ENCODE results near the gene LMBRD1. TPM values are rescaled to one million over a fixed set of nuclear protein-coding genes. Genes with fewer than 3 reads are reported as not detected.
"Not testable (repeated sequence)": the region's sequence is repeated elsewhere in the genome, so short reads cannot be mapped to it uniquely, and the experiment has no call there.

LMBRD1 gene
- total and polyA plus RNA-seq, 4 experiments from 2014 or later = 53.8 to 61.5 (median 55.2) TPM

DNA sequence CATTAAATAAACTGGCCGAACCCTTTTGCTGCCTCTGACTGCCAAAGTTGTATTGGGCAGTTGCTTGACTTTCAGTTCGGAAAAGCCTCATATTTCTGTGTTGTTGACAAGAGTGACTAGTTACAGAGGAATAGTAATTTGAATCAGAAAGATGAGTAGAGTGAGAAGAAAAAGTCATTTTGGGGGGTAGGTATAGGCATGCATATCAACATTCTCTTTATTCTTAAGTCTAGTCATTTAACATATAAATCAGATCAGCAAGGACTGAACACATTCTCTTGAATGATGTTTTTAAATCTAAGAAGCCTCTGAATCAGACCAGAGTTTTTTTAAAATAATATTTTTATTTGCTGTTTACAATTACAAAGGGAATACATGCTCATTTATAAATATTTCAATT, 4.9 kb upstream of the LMBRD1 start:
- Mint-ChIP-seq H3K4me1 (peaks cover 10 to 16% (median 13%) of the 10 kb centered on the region in 4 donors), H3K36me3 (peaks cover 0 to under 1% of the 10 kb centered on the region in 2 donors), H3K27me3 (no peaks in the 10 kb centered on the region), H3K27ac (no peak overlapping the region), H3K4me3 (no peak overlapping the region), H3K9me3 (no peaks in the 10 kb centered on the region)
- Histone ChIP-seq H3K4me1 (ENCODE audit: insufficient read depth, low read length) (peaks cover 11% of the 10 kb centered on the region), H3K27ac (ENCODE audit: low read depth, low read length) (no peak overlapping the region), H3K9me3 (ENCODE audit: control insufficient read depth in 1 of 2, low read length in 2 of 2) (no peaks in the 10 kb centered on the region), H3K36me3 (ENCODE audit: insufficient read depth, low read length) (no peaks in the 10 kb centered on the region), H3K4me3 (ENCODE audit: low read length in 2 of 2) (no peak overlapping the region), H3K27me3 (ENCODE audit: insufficient read depth, low read length) (no peaks in the 10 kb centered on the region)
- CTCF ChIA-PET (ENCODE audit: partially characterized antibody) = interaction anchor here (1.4 kb wide), 1 partner anchor 10 kb away, joined by 5 read pairs; no protein-coding TSS in a partner anchor
- intact Hi-C loops (cut with micrococcal nuclease) = no loop called here
- POLR2A ChIA-PET (ENCODE audit: partially characterized antibody) = interaction anchor here (1.0 to 1.6 kb wide), 2 partner anchors 10 to 13 kb away, joined by 3 to 4 read pairs; no protein-coding TSS in a partner anchor
- DNase-seq = no peak

DNA sequence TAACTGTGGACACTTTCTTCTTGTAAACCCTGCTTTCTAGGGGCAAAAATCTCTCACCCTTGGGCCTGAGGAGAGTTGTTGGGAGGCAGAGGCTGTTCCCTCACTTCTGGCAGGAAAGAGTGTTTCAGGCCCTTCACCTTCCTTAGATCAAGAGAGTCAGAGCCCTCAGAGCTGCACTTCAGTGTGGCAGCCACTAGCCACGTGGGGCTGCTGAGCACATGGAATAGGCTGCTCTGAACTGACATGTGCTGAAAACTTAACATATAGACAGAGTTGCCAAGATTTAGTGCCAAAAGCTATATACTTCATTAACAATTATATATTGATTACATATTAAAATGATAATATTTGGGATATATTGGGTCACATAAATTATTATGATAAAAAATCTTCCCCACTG, 4.4 kb upstream of the LMBRD1 start:
- no peaks in the 10 kb centered on the region for H3K27me3 Mint-ChIP-seq
- CTCF ChIA-PET (ENCODE audit: partially characterized antibody) = interaction anchor here (1.4 kb wide), 1 partner anchor 11 kb away, joined by 5 read pairs; no protein-coding TSS in a partner anchor
- DNase-seq = no peak
- peaks cover 0 to 3% of the 10 kb centered on the region in 2 donors for H3K36me3 Mint-ChIP-seq
- H3K27ac Mint-ChIP-seq = no peak overlapping the region
- intact Hi-C loops (cut with micrococcal nuclease) = no loop called here
- Histone ChIP-seq H3K36me3 (ENCODE audit: insufficient read depth, low read length) (no peaks in the 10 kb centered on the region), H3K4me1 (ENCODE audit: insufficient read depth, low read length) (peaks cover 11% of the 10 kb centered on the region), H3K27ac (ENCODE audit: low read depth, low read length) (no peak overlapping the region), H3K4me3 (ENCODE audit: low read length in 2 of 2) (no peak overlapping the region), H3K9me3 (ENCODE audit: control insufficient read depth in 1 of 2, low read length in 2 of 2) (no peaks in the 10 kb centered on the region), H3K27me3 (ENCODE audit: insufficient read depth, low read length) (no peaks in the 10 kb centered on the region)
- H3K4me3 Mint-ChIP-seq = no peak overlapping the region
- H3K4me1 Mint-ChIP-seq = peaks cover 10 to 18% (median 13%) of the 10 kb centered on the region in 4 donors
- H3K9me3 Mint-ChIP-seq = no peaks in the 10 kb centered on the region
- POLR2A ChIA-PET (ENCODE audit: partially characterized antibody) = interaction anchor here (1.0 kb wide), 1 partner anchor 14 kb away, joined by 3 read pairs; no protein-coding TSS in a partner anchor

DNA sequence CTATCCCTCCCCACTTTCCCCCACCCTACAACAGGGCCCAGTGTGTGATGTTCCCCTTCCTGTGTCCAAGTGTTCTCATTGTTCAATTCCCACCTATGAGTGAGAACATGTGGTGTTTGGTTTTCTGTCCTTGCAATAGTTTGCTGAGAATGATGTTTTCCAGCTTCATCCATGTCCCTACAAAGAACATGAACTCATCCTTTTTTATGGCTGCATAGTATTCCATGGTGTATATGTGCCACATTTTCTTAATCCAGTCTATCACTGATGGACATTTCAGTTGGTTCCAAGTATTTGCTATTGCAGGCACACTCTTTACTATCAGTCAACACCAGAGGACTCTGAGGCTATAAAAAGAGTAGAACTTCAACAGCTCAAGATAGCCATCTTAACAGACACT, 2.0 kb upstream of the LMBRD1 start:
- ChIA-PET CTCF (ENCODE audit: partially characterized antibody) (interaction anchor here (1.3 to 4.5 kb wide), 2 partner anchors 15 to 67 kb away, joined by 5 to 93 read pairs; partner anchors contain the start of gene COL19A1), POLR2A (ENCODE audit: partially characterized antibody) (interaction anchor here (0.9 to 3.1 kb wide), 3 partner anchors 15 to 69 kb away, joined by 3 to 92 read pairs (median 7); no protein-coding TSS in a partner anchor)
- H3K36me3 ChIP-seq (ENCODE audit: insufficient read depth, low read length); H3K4me3 ChIP-seq (ENCODE audit: low read length in 2 of 2); H3K4me3 Mint-ChIP-seq; H3K9me3 ChIP-seq (ENCODE audit: control insufficient read depth in 1 of 2, low read length in 2 of 2); DNase-seq; H3K9me3 Mint-ChIP-seq; H3K27ac ChIP-seq (ENCODE audit: low read depth, low read length); H3K36me3 Mint-ChIP-seq; H3K27me3 ChIP-seq (ENCODE audit: insufficient read depth, low read length); H3K27me3 Mint-ChIP-seq: not testable (repeated sequence)
- intact Hi-C loops (cut with micrococcal nuclease) = loop anchor here (5.0 to 10.0 kb wide), 2 partner anchors 66 to 766 kb away; partner anchors contain the start of gene SDHAF4
- H3K4me1 ChIP-seq (ENCODE audit: insufficient read depth, low read length) = peaks cover 32% of the 10 kb centered on the region
- peaks cover 22 to 42% (median 33%) of the 10 kb centered on the region in 4 donors for H3K4me1 Mint-ChIP-seq
- H3K27ac Mint-ChIP-seq = peak overlapping the region in 1 of 7 donors; percentile 75

DNA sequence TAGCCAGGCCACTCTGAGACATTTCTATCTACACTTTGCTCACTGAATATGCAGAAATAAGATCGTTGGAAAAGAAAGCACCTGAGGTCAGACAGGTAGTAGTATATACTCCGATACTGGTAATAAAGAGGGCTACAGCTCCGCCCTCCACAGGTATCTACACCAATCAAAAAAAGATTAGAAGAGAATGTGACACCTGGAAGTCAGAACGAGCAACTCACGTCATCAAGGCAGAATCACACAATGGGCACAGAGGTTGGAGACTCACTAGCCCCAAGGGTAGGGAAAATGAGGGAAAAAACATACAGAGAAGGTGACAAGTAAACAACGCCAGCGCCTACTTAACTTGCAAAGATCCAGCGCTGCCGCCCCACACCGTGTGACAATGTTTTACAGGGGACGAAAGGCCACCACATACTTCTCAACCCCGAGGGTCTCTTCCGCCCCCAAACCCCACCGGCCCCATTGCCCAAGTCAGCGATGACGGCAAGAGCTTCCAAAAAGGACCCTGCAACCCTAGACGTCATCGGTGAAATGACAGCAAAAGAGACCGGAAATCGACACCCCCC, 653 bp downstream of the LMBRD1 start:
- intact Hi-C loops (cut with micrococcal nuclease) = loop anchor here (1.0 to 10.0 kb wide), 5 partner anchors 20 to 769 kb away; partner anchors contain the start of genes FAM135A and SDHAF4
- peak overlapping the region; percentile 88 for H3K27ac ChIP-seq (ENCODE audit: low read depth, low read length)
- peak overlapping the region; percentile 93 to 100 (median 96) for H3K27ac Mint-ChIP-seq
- H3K27me3 ChIP-seq (ENCODE audit: insufficient read depth, low read length) = no peaks in the 10 kb centered on the region
- peaks cover 36 to 64% (median 54%) of the 10 kb centered on the region in 4 donors for H3K4me1 Mint-ChIP-seq
- no peaks in the 10 kb centered on the region for H3K9me3 Mint-ChIP-seq
- peaks cover 0 to 9% of the 10 kb centered on the region in 2 donors for H3K36me3 Mint-ChIP-seq
- peak overlapping the region; percentile 89 to 100 (median 96) for H3K4me3 Mint-ChIP-seq
- H3K9me3 ChIP-seq (ENCODE audit: control insufficient read depth in 1 of 2, low read length in 2 of 2) = no peaks in the 10 kb centered on the region
- POLR2A ChIA-PET (ENCODE audit: partially characterized antibody) = interaction anchor here (0.6 to 3.1 kb wide), 13 partner anchors 9 to 73 kb away, joined by 3 to 92 read pairs (median 6); partner anchors contain the start of gene COL19A1
- no peaks in the 10 kb centered on the region for H3K36me3 ChIP-seq (ENCODE audit: insufficient read depth, low read length)
- peak overlapping the region; percentile 24 to 75 for H3K4me3 ChIP-seq (ENCODE audit: low read length in 2 of 2)
- no peaks in the 10 kb centered on the region for H3K27me3 Mint-ChIP-seq
- DNase-seq = peak; percentile 66 to 87 (median 79)
- CTCF ChIA-PET (ENCODE audit: partially characterized antibody) = interaction anchor here (1.0 to 4.5 kb wide), 11 partner anchors 11 to 769 kb away, joined by 3 to 93 read pairs (median 12); partner anchors contain the start of gene COL19A1
- H3K4me1 ChIP-seq (ENCODE audit: insufficient read depth, low read length) = peaks cover 45% of the 10 kb centered on the region

DNA sequence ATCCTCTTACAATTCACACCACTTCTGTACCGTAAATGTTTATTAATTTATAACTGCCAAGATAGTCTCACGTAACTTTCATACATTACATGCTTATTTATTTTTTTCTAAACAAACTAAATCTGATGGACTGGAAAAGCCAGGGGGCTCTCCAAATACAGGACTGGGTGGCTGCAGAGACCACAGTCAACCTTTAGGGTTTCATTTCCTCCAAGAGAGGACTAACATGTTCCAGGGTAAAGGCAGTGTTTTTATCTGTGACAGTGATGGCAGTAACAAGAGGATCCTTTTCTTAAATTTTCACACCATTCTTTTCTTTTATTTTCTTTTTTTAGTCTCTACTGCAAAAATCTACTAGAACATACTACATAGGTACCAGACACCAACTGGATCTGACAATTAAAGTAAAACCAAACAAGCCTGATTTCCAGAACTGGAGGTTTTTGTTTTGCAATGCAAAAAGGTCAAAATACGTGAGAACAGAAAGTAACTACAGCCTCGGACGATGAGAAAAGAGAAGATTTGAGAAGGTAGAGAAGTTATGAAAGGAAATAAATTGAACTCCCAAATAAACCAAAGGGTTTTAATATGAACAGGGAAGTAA, 1.2 kb downstream of the LMBRD1 start:
- DNase-seq = peak in 1 of 5 donors; percentile 19
- POLR2A ChIA-PET (ENCODE audit: partially characterized antibody) = interaction anchor here (1.0 to 3.1 kb wide), 7 partner anchors 10 to 73 kb away, joined by 3 to 92 read pairs (median 8); partner anchors contain the start of gene COL19A1
- H3K4me1 Mint-ChIP-seq = peaks cover 38 to 68% (median 55%) of the 10 kb centered on the region in 4 donors

DNA sequence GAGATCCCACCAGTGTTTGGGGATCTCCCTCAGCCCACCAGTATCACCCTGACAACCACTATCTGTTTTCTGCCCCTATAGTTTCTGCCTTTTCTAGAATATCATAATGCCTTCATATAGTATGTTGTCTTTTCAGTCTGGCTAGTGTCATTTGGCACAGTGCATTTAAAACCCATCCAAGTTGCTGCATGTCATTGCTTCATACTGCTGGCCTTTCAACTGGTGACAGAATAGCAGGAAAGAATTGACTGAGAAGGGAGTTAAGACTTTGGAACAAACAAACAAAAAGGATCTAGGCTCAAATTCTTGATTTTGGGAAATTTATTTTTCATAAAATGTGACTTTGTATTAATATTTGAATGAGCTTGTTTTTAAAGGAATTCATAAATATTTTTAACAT, 4.5 kb downstream of the LMBRD1 start:
- Histone ChIP-seq H3K9me3 (ENCODE audit: control insufficient read depth in 1 of 2, low read length in 2 of 2) (no peaks in the 10 kb centered on the region), H3K4me1 (ENCODE audit: insufficient read depth, low read length) (peaks cover 52% of the 10 kb centered on the region), H3K27me3 (ENCODE audit: insufficient read depth, low read length) (no peaks in the 10 kb centered on the region), H3K4me3 (ENCODE audit: low read length in 2 of 2) (no peak overlapping the region), H3K27ac (ENCODE audit: low read depth, low read length) (no peak overlapping the region), H3K36me3 (ENCODE audit: insufficient read depth, low read length) (no peaks in the 10 kb centered on the region)
- ChIA-PET CTCF (ENCODE audit: partially characterized antibody) (interaction anchor here (1.1 to 1.8 kb wide), 2 partner anchors 9 to 13 kb away, joined by 3 to 6 read pairs; no protein-coding TSS in a partner anchor), POLR2A (ENCODE audit: partially characterized antibody) (no interaction called here)
- H3K4me1 Mint-ChIP-seq = peaks cover 41 to 69% (median 57%) of the 10 kb centered on the region in 4 donors
- intact Hi-C loops (cut with micrococcal nuclease) = loop anchor here (1.0 to 10.0 kb wide), 2 partner anchors 8 to 773 kb away; partner anchors contain the start of gene SDHAF4
- H3K9me3 Mint-ChIP-seq = no peaks in the 10 kb centered on the region
- H3K4me3 Mint-ChIP-seq = peak overlapping the region in 3 of 8 donors; percentile 13 to 48 (median 48)
- H3K27me3 Mint-ChIP-seq = no peaks in the 10 kb centered on the region
- peaks cover 12 to 25% of the 10 kb centered on the region in 2 donors for H3K36me3 Mint-ChIP-seq
- peak overlapping the region in 1 of 7 donors; percentile 3 for H3K27ac Mint-ChIP-seq
- no peak for DNase-seq

More for the DNA sequence above, 1.2 kb downstream of the LMBRD1 start:
- peak overlapping the region; percentile 93 to 100 (median 96) for H3K27ac Mint-ChIP-seq
- H3K27ac ChIP-seq (ENCODE audit: low read depth, low read length) = peak overlapping the region; percentile 88
- H3K27me3 Mint-ChIP-seq = no peaks in the 10 kb centered on the region
- CTCF ChIA-PET (ENCODE audit: partially characterized antibody) = interaction anchor here (1.1 to 4.5 kb wide), 9 partner anchors 10 to 770 kb away, joined by 3 to 93 read pairs (median 14); partner anchors contain the start of gene COL19A1
- no peaks in the 10 kb centered on the region for H3K27me3 ChIP-seq (ENCODE audit: insufficient read depth, low read length)
- no peaks in the 10 kb centered on the region for H3K9me3 Mint-ChIP-seq
- peak overlapping the region; percentile 89 to 100 (median 96) for H3K4me3 Mint-ChIP-seq
- peaks cover 51% of the 10 kb centered on the region for H3K4me1 ChIP-seq (ENCODE audit: insufficient read depth, low read length)
- H3K9me3 ChIP-seq (ENCODE audit: control insufficient read depth in 1 of 2, low read length in 2 of 2) = no peaks in the 10 kb centered on the region
- H3K36me3 ChIP-seq (ENCODE audit: insufficient read depth, low read length) = no peaks in the 10 kb centered on the region
- intact Hi-C loops (cut with micrococcal nuclease) = loop anchor here (1.0 to 10.0 kb wide), 5 partner anchors 21 to 769 kb away; partner anchors contain the start of genes FAM135A and SDHAF4
- H3K4me3 ChIP-seq (ENCODE audit: low read length in 2 of 2) = peak overlapping the region; percentile 24 to 75
- H3K36me3 Mint-ChIP-seq = peaks cover under 1 to 9% of the 10 kb centered on the region in 2 donors

Data from CD4-positive, alpha-beta memory T cell (primary cell).